ENCODE measurements around the gene TMEM131L.
"Not testable (repeated sequence)": the region's sequence is repeated elsewhere in the genome, so short reads cannot be mapped to it uniquely, and the experiment has no call there.

TMEM131L gene

DNA sequence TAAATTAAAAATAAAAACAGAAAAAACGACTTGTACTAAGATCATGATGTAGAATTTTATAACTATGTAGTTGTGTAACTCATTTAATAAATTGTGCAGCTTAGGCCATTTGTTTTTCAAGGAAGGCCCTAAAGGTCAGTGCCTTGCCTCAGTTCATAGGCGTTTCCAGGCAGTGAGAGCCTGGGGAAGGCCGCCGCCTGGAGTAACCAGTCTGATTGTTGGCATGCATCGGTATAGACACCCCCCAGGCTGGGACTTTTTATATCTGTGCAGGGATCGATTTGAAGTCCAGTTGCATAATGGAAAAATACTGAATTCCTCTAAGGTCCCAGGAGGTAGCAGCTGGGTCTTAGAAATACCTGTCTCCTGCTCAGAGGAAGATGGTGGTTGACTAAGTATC is 77.2 kb downstream of the TMEM131L start:
- DNase-seq (ENCODE audit: low spot score), result no peak

- no peak for DNase-seq (ENCODE audit: low spot score)
Observed at GRCh38 chr4:153545822-153546221, 79.7 kb downstream of the TMEM131L start.

DNA sequence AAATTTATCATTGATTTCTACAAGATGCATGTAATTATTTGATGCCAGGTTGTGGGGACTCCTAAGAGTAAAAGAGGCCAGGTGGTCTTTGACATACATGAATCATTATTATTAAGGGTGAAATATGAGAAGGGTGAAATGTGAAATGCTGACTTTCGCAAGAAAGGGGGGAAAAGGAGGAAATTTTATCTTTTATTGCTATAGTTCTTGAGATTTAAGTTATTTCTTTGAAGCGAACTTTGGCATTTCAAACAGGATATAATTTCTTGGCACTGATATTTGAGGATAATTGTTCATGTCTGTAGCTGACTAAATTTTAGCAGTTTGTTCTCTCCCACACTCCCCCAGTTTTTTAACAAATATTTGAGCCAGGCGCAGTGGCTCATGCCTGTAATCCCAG is 80.1 kb downstream of the TMEM131L start:
- no peak for DNase-seq (ENCODE audit: low spot score)

DNA sequence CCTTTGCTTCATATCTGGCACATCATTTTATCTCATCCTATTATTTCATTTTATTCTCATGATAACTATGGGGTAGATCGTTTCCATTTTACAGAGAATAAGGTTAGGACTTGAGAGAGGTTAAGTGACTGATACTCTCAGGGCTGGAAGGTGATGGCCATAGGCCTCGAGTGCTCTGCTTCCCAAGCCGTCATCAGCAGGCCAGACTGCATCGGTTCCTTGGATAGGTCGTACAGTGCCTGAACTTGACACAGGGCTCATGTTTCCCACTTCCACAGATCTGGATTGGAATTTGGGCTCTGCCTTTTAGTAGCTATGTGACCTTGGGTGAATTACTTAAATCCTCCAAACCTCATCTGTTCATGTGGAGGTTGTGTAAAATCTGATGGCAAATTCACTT is 81.4 kb downstream of the TMEM131L start:
- DNase-seq (ENCODE audit: low spot score), result no peak

DNA sequence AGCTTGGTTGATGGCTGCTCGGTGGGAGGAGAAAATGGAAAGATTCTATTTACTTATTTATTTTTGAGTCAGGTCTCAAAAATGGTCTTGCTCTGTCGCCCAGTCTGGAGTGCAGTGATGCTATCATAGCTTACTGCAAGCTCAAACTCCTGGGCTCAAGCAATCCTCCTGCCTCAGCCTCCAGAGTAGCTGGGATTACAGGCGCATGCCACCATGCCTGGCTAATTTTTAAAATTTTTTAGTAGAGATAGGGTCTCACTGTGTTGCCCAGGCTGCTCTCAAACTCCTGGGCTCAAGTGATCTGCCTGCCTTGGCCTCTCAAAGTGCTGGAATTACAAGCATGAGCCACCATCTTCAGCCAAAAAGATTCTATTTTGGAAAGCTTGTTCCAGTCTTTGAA is 82.7 kb downstream of the TMEM131L start:
- not testable (repeated sequence) for DNase-seq (ENCODE audit: low spot score)

GRCh38 chr4:153549405-153549804 is 83.2 kb downstream of the TMEM131L start:
- no peak for DNase-seq (ENCODE audit: low spot score)

- DNase-seq (ENCODE audit: low spot score), result no peak
Observed at GRCh38 chr4:153553155-153553818, 87.1 kb downstream of the TMEM131L start.

- DNase-seq (ENCODE audit: low spot score), result no peak
Observed at GRCh38 chr4:153553819-153554170, 87.6 kb downstream of the TMEM131L start.

DNA sequence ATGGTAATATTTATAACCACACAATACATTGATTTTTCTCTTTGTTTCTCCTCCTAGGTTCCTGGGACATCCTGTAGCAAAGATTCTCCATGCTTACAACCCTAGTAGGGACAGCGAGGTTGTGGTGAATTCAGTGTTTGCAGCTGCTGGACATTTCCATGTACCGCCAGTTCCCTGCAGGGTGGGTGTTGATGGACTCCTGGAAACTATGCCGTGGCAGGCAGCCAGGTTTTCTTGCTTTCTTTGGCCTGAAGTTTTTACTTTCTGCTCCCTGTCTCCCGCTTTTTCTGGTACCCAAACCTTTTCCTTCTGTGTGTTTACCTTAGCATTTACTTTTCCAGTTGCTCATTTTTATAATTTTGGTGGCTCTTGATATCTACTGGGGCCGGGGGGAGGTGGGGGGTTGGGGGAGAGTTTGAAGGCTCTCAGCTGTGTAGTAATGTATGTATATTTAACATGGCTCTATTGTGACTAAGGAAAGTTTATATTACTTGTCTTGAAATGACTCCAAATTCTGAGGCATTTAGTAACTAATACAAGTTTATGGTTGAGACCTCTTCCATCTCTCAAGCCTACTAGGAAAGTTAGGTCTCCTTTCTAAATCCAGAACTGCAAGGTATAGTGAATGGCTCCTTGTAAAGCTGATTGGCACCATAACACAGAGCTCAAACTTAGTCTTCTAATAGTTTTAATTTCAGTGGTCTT is 89.7 kb downstream of the TMEM131L start:
- no peak for DNase-seq (ENCODE audit: low spot score)

- no peak for DNase-seq (ENCODE audit: low spot score)
Observed at GRCh38 chr4:153556435-153556815, 90.3 kb downstream of the TMEM131L start.

GRCh38 chr4:153560908-153561307 is 94.7 kb downstream of the TMEM131L start:
- DNase-seq (ENCODE audit: low spot score), result no peak

DNA sequence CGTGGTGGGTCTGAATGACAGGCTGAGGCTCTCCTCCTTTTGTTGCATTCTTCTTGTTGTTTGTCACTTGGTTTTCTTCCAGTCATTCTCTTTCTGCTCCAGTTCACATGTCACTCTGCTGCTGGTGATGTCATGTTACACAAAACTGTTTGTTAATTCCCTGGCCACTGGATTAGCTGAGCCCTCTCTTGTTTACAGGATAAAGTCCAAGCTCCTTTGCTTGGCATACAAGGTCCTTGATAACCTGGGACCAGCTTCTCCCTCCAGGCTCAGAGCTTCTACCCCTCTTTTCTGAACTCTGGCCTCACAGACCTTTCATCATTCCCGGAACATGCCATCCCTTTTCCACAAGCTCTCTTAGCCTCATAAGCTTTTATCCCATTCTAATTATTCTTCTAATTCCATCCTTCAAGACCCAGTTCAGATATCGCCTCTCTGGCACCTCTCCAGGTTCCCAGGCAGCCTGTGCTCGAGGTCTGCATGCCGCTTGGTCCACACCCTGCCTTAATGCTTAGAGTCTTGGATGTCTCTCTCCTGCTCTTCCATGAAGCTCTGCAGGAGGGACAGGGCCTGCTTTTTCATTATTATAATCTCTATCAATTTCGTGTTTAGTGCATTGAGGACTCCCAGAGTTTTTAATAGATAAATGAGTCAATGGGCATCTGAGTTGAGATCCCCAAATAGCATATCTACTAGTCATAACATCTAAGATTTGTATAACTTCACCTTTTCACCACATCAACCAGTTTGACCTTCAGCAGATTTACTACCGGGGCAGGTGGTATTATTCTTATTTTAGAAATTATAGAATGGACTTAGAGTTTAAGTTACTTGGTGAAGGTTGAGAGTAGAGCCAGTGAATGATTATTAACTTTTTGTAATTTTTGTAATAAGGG is 98.7 kb downstream of the TMEM131L start:
- DNase-seq (ENCODE audit: low spot score), result peak; percentile 87

GRCh38 chr4:153566631-153567150 is 100.5 kb downstream of the TMEM131L start:
- no peak for DNase-seq (ENCODE audit: low spot score)

GRCh38 chr4:153567660-153568059 is 101.5 kb downstream of the TMEM131L start:
- DNase-seq (ENCODE audit: low spot score), result not testable (repeated sequence)

DNA sequence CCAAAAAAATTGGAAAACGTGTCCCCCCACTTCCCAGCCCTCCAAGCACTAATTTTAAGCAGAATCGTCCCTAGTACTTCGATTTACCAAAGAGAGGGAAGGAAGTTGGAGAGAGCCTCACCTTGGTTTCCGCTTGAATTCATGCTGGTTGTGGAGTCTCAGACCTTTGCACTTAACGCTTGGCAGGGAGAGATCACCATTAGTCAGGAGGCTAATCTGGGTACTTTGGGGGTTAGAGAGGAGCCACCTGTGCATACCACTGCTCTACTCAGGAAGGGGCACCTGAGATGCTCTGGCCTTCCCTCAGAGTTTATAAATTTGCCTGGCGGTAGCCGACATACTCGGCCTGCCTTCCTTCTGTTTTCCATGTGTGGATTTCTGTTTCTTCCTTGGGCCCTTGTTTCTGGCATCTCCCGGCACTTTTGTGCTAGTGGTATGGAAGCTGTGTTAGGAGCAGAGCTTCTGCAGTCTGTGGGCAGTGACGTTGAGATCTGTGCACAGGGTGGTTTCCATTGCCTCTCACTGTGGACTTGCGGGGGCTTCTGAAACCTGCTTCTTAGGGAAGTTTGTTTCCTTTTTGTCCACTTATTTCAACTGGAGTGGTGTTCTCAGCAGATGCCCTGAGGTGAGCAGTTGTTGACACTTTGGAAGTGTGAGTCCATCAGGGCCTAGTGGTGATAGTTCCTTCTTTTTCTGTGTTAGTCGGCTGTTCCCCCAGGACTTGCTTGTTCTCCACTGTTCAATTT is 104.2 kb downstream of the TMEM131L start:
- no peak for DNase-seq (ENCODE audit: low spot score)

DNA sequence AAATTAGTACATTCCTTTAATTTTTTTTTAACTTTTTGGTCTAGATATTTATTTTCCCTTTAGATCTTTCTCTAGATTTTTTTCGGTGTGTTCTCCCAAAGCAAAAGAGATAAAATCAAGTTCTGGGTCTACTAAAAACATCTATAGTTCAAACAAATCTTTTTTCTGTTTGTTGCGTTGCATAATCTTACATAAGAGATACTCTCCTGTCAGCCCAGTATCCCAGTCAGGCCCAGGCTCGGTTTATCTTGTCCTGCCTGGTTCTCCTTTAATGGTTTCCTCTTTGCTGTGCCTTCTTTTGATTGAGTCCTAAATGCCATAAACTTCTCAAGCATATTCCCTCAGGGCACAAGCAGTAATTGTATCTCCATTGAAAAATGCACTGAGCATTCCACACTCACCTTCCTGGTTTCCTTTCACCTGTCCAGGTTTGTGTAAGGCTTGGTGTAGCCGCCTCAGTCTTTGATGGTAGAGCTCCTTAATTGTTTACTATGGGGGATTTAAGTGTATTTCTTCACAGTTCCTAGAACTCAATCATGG is 104.9 kb downstream of the TMEM131L start:
- DNase-seq (ENCODE audit: low spot score), result no peak

GRCh38 chr4:153572609-153573008 is 106.4 kb downstream of the TMEM131L start:
- no peak for DNase-seq (ENCODE audit: low spot score)

DNA sequence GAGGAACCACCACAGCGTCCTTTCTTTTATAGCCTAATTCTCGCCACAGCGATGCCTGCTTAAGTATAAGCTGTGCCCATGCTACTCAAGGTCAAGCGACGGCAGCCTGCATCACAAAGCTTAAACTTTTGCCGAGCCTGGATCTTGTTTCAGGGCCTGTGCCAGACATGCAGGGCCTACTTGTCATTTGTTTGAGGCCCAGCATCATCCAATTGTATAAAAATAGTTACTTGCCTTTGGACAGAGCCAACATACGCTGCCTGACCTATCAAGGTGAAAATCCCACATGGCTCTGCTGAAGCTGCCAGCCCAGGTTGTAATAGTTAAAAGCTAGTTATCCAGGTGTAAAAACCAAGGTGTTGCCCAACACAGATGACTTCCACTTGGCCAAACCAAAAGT is 107.1 kb downstream of the TMEM131L start:
- no peak for DNase-seq (ENCODE audit: low spot score)

GRCh38 chr4:153573881-153574802 is 108.0 kb downstream of the TMEM131L start:
- DNase-seq (ENCODE audit: low spot score), result peak; percentile 85

- DNase-seq (ENCODE audit: low spot score), result no peak
Observed at GRCh38 chr4:153576443-153576774, 110.2 kb downstream of the TMEM131L start.

DNA sequence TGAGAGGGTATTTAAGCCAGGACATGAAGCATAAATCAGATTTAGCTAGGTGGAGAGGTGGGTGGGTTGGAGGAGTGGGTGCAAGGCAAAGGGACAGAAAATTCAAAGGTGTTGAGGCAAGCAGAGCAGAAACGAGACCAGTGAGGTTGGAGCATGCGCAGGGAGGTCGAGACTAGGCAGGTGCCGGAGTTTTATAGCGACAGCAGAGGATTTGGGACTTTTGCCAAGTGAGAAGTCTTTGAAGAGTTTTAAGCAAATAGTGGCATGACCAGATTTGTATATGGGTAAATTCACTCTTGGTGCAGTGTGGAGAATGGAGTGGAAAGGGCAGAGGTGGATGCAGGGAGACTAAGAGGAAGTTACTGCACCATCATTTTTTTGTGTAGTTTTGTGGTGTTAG is 110.9 kb downstream of the TMEM131L start:
- DNase-seq (ENCODE audit: low spot score), result no peak

All from putamen (tissue), 1 donor.